ENCODE results near the gene OGFOD3. TPM values are rescaled to one million over a fixed set of nuclear protein-coding genes. Genes with fewer than 3 reads are reported as not detected.

The OGFOD3 gene
- total RNA-seq, 4 donors from 2014 or later: 22.9 to 31.6 (median 28.6) TPM

- TF ChIP-seq, protein P1, sequence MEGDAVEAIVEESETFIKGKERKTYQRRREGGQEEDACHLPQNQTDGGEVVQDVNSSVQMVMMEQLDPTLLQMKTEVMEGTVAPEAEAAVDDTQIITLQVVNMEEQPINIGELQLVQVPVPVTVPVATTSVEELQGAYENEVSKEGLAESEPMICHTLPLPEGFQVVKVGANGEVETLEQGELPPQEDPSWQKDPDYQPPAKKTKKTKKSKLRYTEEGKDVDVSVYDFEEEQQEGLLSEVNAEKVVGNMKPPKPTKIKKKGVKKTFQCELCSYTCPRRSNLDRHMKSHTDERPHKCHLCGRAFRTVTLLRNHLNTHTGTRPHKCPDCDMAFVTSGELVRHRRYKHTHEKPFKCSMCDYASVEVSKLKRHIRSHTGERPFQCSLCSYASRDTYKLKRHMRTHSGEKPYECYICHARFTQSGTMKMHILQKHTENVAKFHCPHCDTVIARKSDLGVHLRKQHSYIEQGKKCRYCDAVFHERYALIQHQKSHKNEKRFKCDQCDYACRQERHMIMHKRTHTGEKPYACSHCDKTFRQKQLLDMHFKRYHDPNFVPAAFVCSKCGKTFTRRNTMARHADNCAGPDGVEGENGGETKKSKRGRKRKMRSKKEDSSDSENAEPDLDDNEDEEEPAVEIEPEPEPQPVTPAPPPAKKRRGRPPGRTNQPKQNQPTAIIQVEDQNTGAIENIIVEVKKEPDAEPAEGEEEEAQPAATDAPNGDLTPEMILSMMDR (IDR thresholded peaks at IDR 0.05): no peak
- ATAC-seq (ENCODE audit: low FRiP score) (no peak), DNase-seq (ENCODE audit: low spot score) (no peak)
Measured at GRCh38 chr17:82403662-82404660, 14.4 kb downstream of the OGFOD3 start.

DNA sequence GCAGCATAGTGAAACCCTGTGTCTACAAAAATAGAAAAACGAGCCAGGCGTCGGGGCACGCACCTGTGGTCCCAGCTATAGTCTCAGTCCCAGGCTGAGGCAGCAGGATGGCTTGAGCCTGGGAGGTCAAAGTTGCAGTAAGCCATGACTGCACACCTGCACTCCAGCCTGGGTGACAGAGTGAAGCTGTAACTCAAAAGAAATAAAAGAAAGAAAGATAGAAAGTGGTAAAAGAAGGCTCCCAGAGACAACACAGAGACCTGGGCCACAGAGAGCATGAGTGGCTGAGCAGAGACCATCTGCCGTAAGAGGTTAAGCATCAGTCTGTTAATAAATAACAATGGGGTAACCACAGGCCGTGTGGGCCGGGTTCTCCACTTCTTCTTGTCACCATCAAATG lies 15.5 kb downstream of the OGFOD3 start:
- TF ChIP-seq, protein P1 (IDR thresholded peaks at IDR 0.05): no peak
- ATAC-seq (ENCODE audit: low FRiP score) (no peak), DNase-seq (ENCODE audit: low spot score) (no peak)

DNA sequence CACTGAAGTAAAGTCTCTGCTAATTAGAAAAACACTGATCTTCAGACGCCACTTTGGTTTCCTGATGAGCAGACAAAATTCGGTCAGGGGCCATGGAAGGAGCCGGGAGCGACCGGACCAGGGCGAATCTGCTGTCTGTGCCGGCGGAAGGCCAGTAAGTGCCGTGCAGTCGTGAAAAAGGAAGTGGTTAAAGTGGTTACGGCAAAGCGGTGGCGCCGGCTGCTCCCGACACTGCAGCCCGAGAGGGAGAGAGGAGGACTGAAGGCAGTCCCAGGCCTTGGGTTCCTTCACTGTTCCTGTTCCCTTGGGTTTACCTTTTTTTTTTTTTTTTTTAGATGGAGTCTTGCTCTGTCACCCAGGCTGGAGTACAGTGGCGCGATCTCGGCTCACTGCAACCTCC lies 17.6 kb downstream of the OGFOD3 start:
- DNase-seq (ENCODE audit: low spot score): no peak
- TF ChIP-seq, protein P1 (IDR thresholded peaks at IDR 0.05): no peak
- ATAC-seq (ENCODE audit: low FRiP score): no peak

DNA sequence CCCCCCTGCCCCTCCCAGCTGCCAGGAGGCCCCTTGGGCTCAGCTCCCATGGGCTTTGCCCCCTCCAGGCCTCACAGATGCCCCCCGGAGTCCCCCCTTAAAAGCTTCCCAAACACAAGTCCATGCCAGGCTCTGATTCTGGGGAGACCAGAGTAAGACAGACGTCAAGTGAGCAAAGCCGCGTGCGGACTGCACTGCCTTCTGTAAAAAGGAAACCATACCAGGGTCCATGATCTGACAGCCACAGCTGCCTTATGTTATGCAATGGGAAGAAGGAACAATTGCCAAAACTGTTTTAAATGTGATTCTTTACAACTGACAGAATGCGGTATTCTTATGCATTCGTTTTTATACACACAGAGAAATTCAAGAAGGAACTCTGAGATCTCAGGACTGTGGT lies 18.2 kb downstream of the OGFOD3 start:
- ATAC-seq (ENCODE audit: low FRiP score): no peak
- no peak for DNase-seq (ENCODE audit: low spot score)

GRCh38 chr17:82399601-82400101 lies 18.7 kb downstream of the OGFOD3 start:
- TF ChIP-seq, protein P1 (IDR thresholded peaks at IDR 0.05): no peak
- ATAC-seq (ENCODE audit: low FRiP score): no peak
- no peak for DNase-seq (ENCODE audit: low spot score)

More for the DNA sequence above, 18.2 kb downstream of the OGFOD3 start:
- TF ChIP-seq, protein P1 (IDR thresholded peaks at IDR 0.05): no peak

DNA sequence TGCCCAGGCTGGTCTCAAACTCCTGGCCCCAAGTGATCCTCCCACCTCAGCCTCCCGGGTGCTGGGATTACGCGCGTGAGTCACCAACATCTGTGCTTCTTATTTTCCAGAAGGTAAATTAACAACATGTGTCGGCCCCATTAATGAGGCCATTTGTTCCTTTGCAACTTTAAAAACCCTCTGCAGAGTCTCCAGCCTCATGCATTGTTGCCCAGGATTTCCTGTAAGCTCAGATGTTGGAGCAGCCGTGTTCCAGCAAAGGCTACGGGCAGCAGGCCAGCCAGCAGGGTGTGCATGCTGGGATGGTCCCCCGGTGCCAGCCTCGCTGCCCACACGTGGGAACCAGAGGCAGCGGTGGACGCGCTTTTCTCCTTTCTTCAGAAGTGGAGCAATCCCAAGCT lies 19.3 kb downstream of the OGFOD3 start:
- ATAC-seq (ENCODE audit: low FRiP score): peak; percentile 29

More for the DNA sequence above, 19.3 kb downstream of the OGFOD3 start:
- TF ChIP-seq, protein P1 (IDR thresholded peaks at IDR 0.05): no peak
- no peak for DNase-seq (ENCODE audit: low spot score)

Data from omental fat pad (tissue), 4 donors.